HG03378 (cell line): ENCODE measurements around the gene ADAD2.
"Not testable (repeated sequence)": the region's sequence is repeated elsewhere in the genome, so short reads cannot be mapped to it uniquely, and the experiment has no call there.

Experiments
- ATAC-seq: cut with Tn5 transposase; IDR thresholded peaks from one replicate; pipeline ENCODE4 v1.9.1; 2021; ENCODE audit warnings: mild to moderate bottlenecking, moderate library complexity; ENCODE audit not compliant: unreplicated experiment

Gene ADAD2

GRCh38 chr16:84195201-84196093, 4.5 kb downstream of the ADAD2 start:
- no peak for ATAC-seq

DNA sequence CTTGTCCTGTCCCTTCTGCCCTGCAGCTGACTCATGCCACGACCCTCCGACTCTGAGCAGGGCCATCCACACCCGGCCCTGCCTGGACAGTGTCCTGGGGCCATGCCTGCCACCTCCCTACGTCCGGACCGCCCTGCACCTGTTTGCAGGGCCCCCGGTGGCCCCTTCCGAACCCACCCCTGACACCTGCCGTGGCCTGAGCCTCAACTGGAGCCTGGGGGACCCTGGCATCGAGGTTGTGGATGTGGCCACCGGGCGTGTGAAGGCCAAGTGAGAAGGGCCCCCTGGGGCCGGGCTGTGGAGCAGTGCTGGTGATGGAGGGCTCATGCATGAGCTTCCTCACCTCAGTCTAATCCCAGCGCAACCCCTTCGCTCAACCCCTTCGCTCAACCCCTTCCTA, 5.1 kb downstream of the ADAD2 start:
- no peak for ATAC-seq

GRCh38 chr16:84196727-84197394, 5.9 kb downstream of the ADAD2 start:
- ATAC-seq: no peak

- no peak for ATAC-seq
These were observed 6.6 kb downstream of the ADAD2 start for GRCh38 chr16:84197466-84198128.

DNA sequence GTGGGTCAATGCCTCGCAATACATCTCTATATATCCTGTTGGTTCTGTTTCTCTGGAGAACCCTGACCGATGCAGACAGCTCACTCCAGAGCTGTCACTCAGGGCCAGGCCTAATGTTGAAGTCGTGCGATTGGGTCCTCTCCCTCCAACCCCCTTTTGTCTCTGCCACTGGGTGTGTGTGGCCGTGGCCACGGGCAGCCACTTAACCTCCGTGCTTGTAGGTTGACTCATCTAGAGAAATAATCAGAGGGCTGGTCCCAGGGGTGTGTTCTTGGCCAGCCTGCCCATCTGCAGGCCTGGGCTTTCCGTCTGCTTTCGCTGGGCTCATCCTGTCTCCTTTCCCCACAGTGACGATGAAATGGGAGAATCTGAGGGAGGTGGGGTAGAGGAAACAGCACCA, 7.4 kb downstream of the ADAD2 start:
- ATAC-seq: no peak

DNA sequence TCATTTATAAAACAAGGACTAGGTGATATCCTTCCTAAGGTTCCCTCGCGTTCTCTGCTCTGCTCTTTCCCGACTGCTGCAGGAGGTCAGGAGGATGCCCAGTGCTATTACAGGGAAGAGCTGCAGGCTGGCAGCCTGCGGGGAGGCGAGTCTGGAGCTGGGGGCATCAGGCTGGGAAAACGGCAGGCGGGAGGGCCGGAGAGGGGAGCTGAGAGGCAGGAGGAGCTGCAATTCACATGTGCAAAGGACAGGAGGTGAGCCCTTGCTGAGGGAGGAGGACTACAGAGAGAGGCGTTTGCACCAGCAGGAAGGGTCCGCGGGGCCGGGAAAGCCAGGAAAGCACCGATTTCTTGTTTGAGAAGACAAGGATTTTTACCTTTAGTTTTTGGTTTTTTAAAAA, 8.1 kb downstream of the ADAD2 start:
- no peak for ATAC-seq

GRCh38 chr16:84199861-84200260, 8.9 kb downstream of the ADAD2 start:
- ATAC-seq: no peak

- not testable (repeated sequence) for ATAC-seq
These were observed 13.6 kb downstream of the ADAD2 start for GRCh38 chr16:84204551-84204950.

- not testable (repeated sequence) for ATAC-seq
These were observed 14.2 kb downstream of the ADAD2 start for GRCh38 chr16:84205123-84205522.

DNA sequence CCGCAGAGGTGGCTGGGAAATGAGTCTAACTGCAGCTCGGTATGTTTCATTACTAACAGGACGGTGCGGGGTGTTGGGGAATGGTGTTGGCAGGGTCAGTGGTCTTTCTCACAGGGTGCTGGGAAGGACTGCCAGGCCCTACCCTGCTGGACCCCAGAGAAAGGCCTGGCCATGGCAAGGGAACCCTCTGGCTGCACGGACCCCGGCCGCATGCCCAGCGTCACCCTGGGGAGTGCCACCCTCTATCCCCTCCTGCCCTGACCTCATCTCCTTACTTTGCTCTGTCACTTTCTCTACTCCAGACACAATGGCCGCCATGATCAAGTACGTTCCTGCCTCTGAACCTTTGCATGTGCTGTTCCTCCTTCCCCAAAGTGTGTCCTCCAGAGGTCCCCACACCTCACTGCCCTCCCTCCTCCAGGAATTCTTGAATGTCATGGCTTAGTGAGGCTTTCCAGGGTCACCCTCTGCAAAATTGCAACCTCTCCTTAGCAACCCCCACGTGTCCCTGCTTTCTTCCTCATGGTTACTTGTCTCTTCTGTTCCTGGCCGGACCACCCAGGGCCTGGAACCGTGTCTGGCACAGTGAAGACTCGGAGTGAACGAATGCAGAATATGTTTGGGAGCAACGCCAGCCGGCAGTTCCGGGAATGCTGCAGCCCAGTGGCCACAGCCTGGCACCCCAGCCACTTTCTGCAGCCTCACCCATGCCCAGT, 15.2 kb downstream of the ADAD2 start:
- no peak for ATAC-seq

- no peak for ATAC-seq
These were observed 16.3 kb downstream of the ADAD2 start for GRCh38 chr16:84207251-84207650.

- no peak for ATAC-seq
These were observed 16.9 kb downstream of the ADAD2 start for GRCh38 chr16:84207879-84208278.

GRCh38 chr16:84209989-84210388, 19.0 kb downstream of the ADAD2 start:
- no peak for ATAC-seq

GRCh38 chr16:84212154-84212553, 21.2 kb downstream of the ADAD2 start:
- no peak for ATAC-seq

DNA sequence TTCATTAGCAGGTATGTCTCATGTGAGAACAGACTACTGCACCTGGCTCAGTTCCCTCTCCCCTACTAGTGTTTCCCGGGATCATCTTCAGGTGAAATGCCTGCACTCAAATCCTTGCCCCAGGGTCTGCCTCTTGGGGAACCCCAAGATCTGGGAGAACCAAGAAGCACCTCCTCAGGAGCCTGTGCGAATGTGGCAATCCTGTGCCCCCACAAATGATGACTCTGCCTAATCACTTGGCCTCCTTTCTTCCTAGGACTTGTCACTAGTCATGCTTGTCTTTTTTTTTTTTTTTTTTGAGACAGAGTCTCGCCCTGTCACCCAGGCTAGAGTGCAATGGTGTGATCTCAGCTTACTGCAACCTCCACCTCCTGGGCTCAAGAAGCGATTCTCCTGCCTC, 21.7 kb downstream of the ADAD2 start:
- no peak for ATAC-seq

GRCh38 chr16:84214451-84215066, 23.6 kb downstream of the ADAD2 start:
- ATAC-seq: no peak

- ATAC-seq: no peak
These were observed 24.6 kb downstream of the ADAD2 start for GRCh38 chr16:84215531-84215930.

GRCh38 chr16:84216144-84216543, 25.2 kb downstream of the ADAD2 start:
- ATAC-seq: not testable (repeated sequence)

- no peak for ATAC-seq
These were observed 27.3 kb downstream of the ADAD2 start for GRCh38 chr16:84218176-84218823.

GRCh38 chr16:84218956-84219355, 28.0 kb downstream of the ADAD2 start:
- no peak for ATAC-seq
